ENCODE data around the gene CRKL. TPM values are rescaled to one million over a fixed set of nuclear protein-coding genes. Genes with fewer than 3 reads are reported as not detected.

Gene CRKL
- total RNA-seq, 1 experiment from 2014 or later: 87.7 TPM

GRCh38 chr22:20964799-20965103, 47.5 kb downstream of the CRKL start:
- BruUV-seq (replicated peaks): no TSS peak
- H3K9me3 ChIP-seq (ENCODE audit: control insufficient read depth in 1 of 2, insufficient read depth in 1 of 2, low read depth in 1 of 2, low read length in 2 of 2): no peaks in the 10 kb centered on the region
- no peaks in the 10 kb centered on the region for H3K9me2 ChIP-seq (ENCODE audit: insufficient read depth)
- H3K4me3 ChIP-seq (replicated peaks in 1 of 2; ENCODE audit: low read depth in 1 of 2, low read length in 2 of 2): no peak overlapping the region
- no peak overlapping the region for H3K9ac ChIP-seq (ENCODE audit: low read length)
- DNase-seq (ENCODE audit: low read depth, low spot score) (no peak), ATAC-seq (no peak)
- no peak overlapping the region for H2AFZ ChIP-seq (ENCODE audit: low read depth, low read length, poor library complexity, severe bottlenecking)
- CTCF ChIA-PET: no interaction called here
- POLR2A ChIA-PET: no interaction called here
- H3K4me2 ChIP-seq (ENCODE audit: low read length): no peak overlapping the region
- no peak overlapping the region for H3K27ac ChIP-seq (ENCODE audit: low read depth, low read length)
- intact Hi-C loops (cut with micrococcal nuclease): no loop called here
- H3K36me3 ChIP-seq (ENCODE audit: control insufficient read depth in 1 of 2, insufficient read depth in 2 of 2, low read length in 2 of 2): no peaks in the 10 kb centered on the region
- H3K27me3 ChIP-seq (ENCODE audit: insufficient read depth, low read length): no peaks in the 10 kb centered on the region
- TF ChIP-seq ATF3 (IDR thresholded peaks at IDR 0.05): no peak
- no peak for TF ChIP-seq ZNF274 (IDR thresholded peaks at IDR 0.05; ENCODE audit: low read depth, low read length)
- TF ChIP-seq RAD21 (IDR thresholded peaks at IDR 0.05; ENCODE audit: low read depth): no peak
- TF ChIP-seq ELF1 (IDR thresholded peaks at IDR 0.05; ENCODE audit: borderline replicate concordance, low read depth): no peak
- no peak for TF ChIP-seq TCF7L2 (IDR thresholded peaks at IDR 0.05; ENCODE audit: borderline replicate concordance, extremely low read depth, insufficient read depth, insufficient read length)
- TF ChIP-seq FOSL1 (IDR thresholded peaks at IDR 0.05; ENCODE audit: low read depth): no peak
- no peak for TF ChIP-seq EGR1 (IDR thresholded peaks at IDR 0.05; ENCODE audit: low read depth)
- no peak for TF ChIP-seq ZFX (IDR thresholded peaks at IDR 0.05)
- no peak for TF ChIP-seq JUND (IDR thresholded peaks at IDR 0.05)
- no peak for TF ChIP-seq POLR2A (IDR thresholded peaks at IDR 0.05; ENCODE audit: borderline replicate concordance, extremely low read depth, insufficient read depth, insufficient read length)
- TF ChIP-seq YY1 (IDR thresholded peaks at IDR 0.05; ENCODE audit: extremely low read depth, insufficient replicate concordance, low read depth, low read length): no peak
- no peak for TF ChIP-seq EZH2phosphoT487 (IDR thresholded peaks at IDR 0.05; ENCODE audit: borderline replicate concordance)
- TF ChIP-seq EZH2 (IDR thresholded peaks at IDR 0.05): no peak
- no peak for TF ChIP-seq CBX3 (IDR thresholded peaks at IDR 0.05; ENCODE audit: low read depth)
- TF ChIP-seq, protein P1, sequence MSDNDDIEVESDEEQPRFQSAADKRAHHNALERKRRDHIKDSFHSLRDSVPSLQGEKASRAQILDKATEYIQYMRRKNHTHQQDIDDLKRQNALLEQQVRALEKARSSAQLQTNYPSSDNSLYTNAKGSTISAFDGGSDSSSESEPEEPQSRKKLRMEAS (IDR thresholded peaks at IDR 0.05): no peak
- no peak for TF ChIP-seq SRF (IDR thresholded peaks at IDR 0.05; ENCODE audit: low read depth)
- no peak for TF ChIP-seq SP1 (IDR thresholded peaks at IDR 0.05; ENCODE audit: low read depth)
- no peak for TF ChIP-seq POLR2AphosphoS5 (IDR thresholded peaks at IDR 0.05; ENCODE audit: low read depth, low read length)
- H4K20me1 ChIP-seq (ENCODE audit: insufficient read depth): no peaks in the 10 kb centered on the region
- no peaks in the 10 kb centered on the region for H3K79me2 ChIP-seq (ENCODE audit: insufficient read depth, low read length)
- RAD21 ChIA-PET (ENCODE audit: low non-redundant PET in 1 of 2, low total read pairs in 2 of 2, uncharacterized antibody in 2 of 2, unreplicated experiment in 2 of 2): no interaction called here
- H3K4me1 ChIP-seq (ENCODE audit: control insufficient read depth in 1 of 2, insufficient read depth in 2 of 2, low read length in 2 of 2): peaks cover 0 to 4% of the 10 kb centered on the region in 2 experiments; a peak in 1 of 4 replicates

Data from HCT116 (cell line).